ENCODE results near the gene PRELID1.

PRELID1 gene

GRCh38 chr5:177306674-177307543, 3.3 kb downstream of the PRELID1 start:
- Histone ChIP-seq H3K9me3 (ENCODE audit: control insufficient read depth in 2 of 2, low read length in 2 of 2) (no peaks in the 10 kb centered on the region), H3K4me3 (ENCODE audit: low read length in 2 of 2) (no peak overlapping the region), H3K27me3 (ENCODE audit: control insufficient read depth in 2 of 2, insufficient read depth in 2 of 2, low read length in 2 of 2) (no peaks in the 10 kb centered on the region), H3K4me1 (ENCODE audit: control insufficient read depth in 2 of 2, insufficient read depth in 2 of 2, low read length in 2 of 2) (peaks cover 33 to 47% of the 10 kb centered on the region in 2 donors), H3K36me3 (ENCODE audit: control insufficient read depth in 2 of 2, insufficient read depth in 2 of 2, low read length in 2 of 2) (peaks cover 22 to 24% of the 10 kb centered on the region in 2 donors), H3K9ac (ENCODE audit: low read depth in 1 of 2, low read length in 2 of 2) (no peak overlapping the region), H3K27ac (ENCODE audit: low read depth in 2 of 2, low read length in 2 of 2) (peak overlapping the region; percentile 25 to 29)

- H3K4me1 ChIP-seq (ENCODE audit: control insufficient read depth in 2 of 2, insufficient read depth in 2 of 2, low read length in 2 of 2) = peaks cover 31 to 43% of the 10 kb centered on the region in 2 donors
- peak overlapping the region in 1 of 2 donors; percentile 25 for H3K27ac ChIP-seq (ENCODE audit: low read depth in 2 of 2, low read length in 2 of 2)
- no peak overlapping the region for H3K4me3 ChIP-seq (ENCODE audit: low read length in 2 of 2)
- peaks cover 22 to 24% of the 10 kb centered on the region in 2 donors for H3K36me3 ChIP-seq (ENCODE audit: control insufficient read depth in 2 of 2, insufficient read depth in 2 of 2, low read length in 2 of 2)
- H3K27me3 ChIP-seq (ENCODE audit: control insufficient read depth in 2 of 2, insufficient read depth in 2 of 2, low read length in 2 of 2) = no peaks in the 10 kb centered on the region
- no peak overlapping the region for H3K9ac ChIP-seq (ENCODE audit: low read depth in 1 of 2, low read length in 2 of 2)
- H3K9me3 ChIP-seq (ENCODE audit: control insufficient read depth in 2 of 2, low read length in 2 of 2) = no peaks in the 10 kb centered on the region
Observed at GRCh38 chr5:177307544-177308363, 4.2 kb downstream of the PRELID1 start.

- H3K4me3 ChIP-seq (ENCODE audit: low read length in 2 of 2) = no peak overlapping the region
- no peaks in the 10 kb centered on the region for H3K27me3 ChIP-seq (ENCODE audit: control insufficient read depth in 2 of 2, insufficient read depth in 2 of 2, low read length in 2 of 2)
- H3K27ac ChIP-seq (ENCODE audit: low read depth in 2 of 2, low read length in 2 of 2) = peak overlapping the region in 1 of 2 donors; percentile 16
- H3K36me3 ChIP-seq (ENCODE audit: control insufficient read depth in 2 of 2, insufficient read depth in 2 of 2, low read length in 2 of 2) = peaks cover 22 to 24% of the 10 kb centered on the region in 2 donors
- H3K9ac ChIP-seq (ENCODE audit: low read depth in 1 of 2, low read length in 2 of 2) = peak overlapping the region in 1 of 2 donors; percentile 14
- no peaks in the 10 kb centered on the region for H3K9me3 ChIP-seq (ENCODE audit: control insufficient read depth in 2 of 2, low read length in 2 of 2)
- peaks cover 33 to 45% of the 10 kb centered on the region in 2 donors for H3K4me1 ChIP-seq (ENCODE audit: control insufficient read depth in 2 of 2, insufficient read depth in 2 of 2, low read length in 2 of 2)
Observed at GRCh38 chr5:177308740-177309139, 5.1 kb downstream of the PRELID1 start.

- Histone ChIP-seq H3K9me3 (ENCODE audit: control insufficient read depth in 2 of 2, low read length in 2 of 2) (no peaks in the 10 kb centered on the region), H3K9ac (ENCODE audit: low read depth in 1 of 2, low read length in 2 of 2) (no peak overlapping the region), H3K4me3 (ENCODE audit: low read length in 2 of 2) (no peak overlapping the region), H3K27me3 (ENCODE audit: control insufficient read depth in 2 of 2, insufficient read depth in 2 of 2, low read length in 2 of 2) (no peaks in the 10 kb centered on the region), H3K4me1 (ENCODE audit: control insufficient read depth in 2 of 2, insufficient read depth in 2 of 2, low read length in 2 of 2) (peaks cover 27 to 42% of the 10 kb centered on the region in 2 donors), H3K27ac (ENCODE audit: low read depth in 2 of 2, low read length in 2 of 2) (peak overlapping the region in 1 of 2 donors; percentile 19), H3K36me3 (ENCODE audit: control insufficient read depth in 2 of 2, insufficient read depth in 2 of 2, low read length in 2 of 2) (peaks cover 22 to 24% of the 10 kb centered on the region in 2 donors)
Observed at GRCh38 chr5:177309351-177310191, 6.0 kb downstream of the PRELID1 start.

- peaks cover 20 to 24% of the 10 kb centered on the region in 2 donors for H3K36me3 ChIP-seq (ENCODE audit: control insufficient read depth in 2 of 2, insufficient read depth in 2 of 2, low read length in 2 of 2)
- peak overlapping the region in 1 of 2 donors; percentile 67 for H3K4me3 ChIP-seq (ENCODE audit: low read length in 2 of 2)
- H3K27ac ChIP-seq (ENCODE audit: low read depth in 2 of 2, low read length in 2 of 2) = peak overlapping the region in 1 of 2 donors; percentile 23
- H3K9ac ChIP-seq (ENCODE audit: low read depth in 1 of 2, low read length in 2 of 2) = no peak overlapping the region
- no peaks in the 10 kb centered on the region for H3K9me3 ChIP-seq (ENCODE audit: control insufficient read depth in 2 of 2, low read length in 2 of 2)
- H3K4me1 ChIP-seq (ENCODE audit: control insufficient read depth in 2 of 2, insufficient read depth in 2 of 2, low read length in 2 of 2) = peaks cover 20 to 35% of the 10 kb centered on the region in 2 donors
- no peaks in the 10 kb centered on the region for H3K27me3 ChIP-seq (ENCODE audit: control insufficient read depth in 2 of 2, insufficient read depth in 2 of 2, low read length in 2 of 2)
Observed at GRCh38 chr5:177310332-177310731, 6.7 kb downstream of the PRELID1 start.

- peaks cover 14 to 35% of the 10 kb centered on the region in 2 donors for H3K4me1 ChIP-seq (ENCODE audit: control insufficient read depth in 2 of 2, insufficient read depth in 2 of 2, low read length in 2 of 2)
- H3K27ac ChIP-seq (ENCODE audit: low read depth in 2 of 2, low read length in 2 of 2) = peak overlapping the region in 1 of 2 donors; percentile 23
- peaks cover 15 to 19% of the 10 kb centered on the region in 2 donors for H3K36me3 ChIP-seq (ENCODE audit: control insufficient read depth in 2 of 2, insufficient read depth in 2 of 2, low read length in 2 of 2)
- H3K9ac ChIP-seq (ENCODE audit: low read depth in 1 of 2, low read length in 2 of 2) = peak overlapping the region; percentile 24 to 51
- no peaks in the 10 kb centered on the region for H3K27me3 ChIP-seq (ENCODE audit: control insufficient read depth in 2 of 2, insufficient read depth in 2 of 2, low read length in 2 of 2)
- peak overlapping the region; percentile 62 to 67 for H3K4me3 ChIP-seq (ENCODE audit: low read length in 2 of 2)
- H3K9me3 ChIP-seq (ENCODE audit: control insufficient read depth in 2 of 2, low read length in 2 of 2) = no peaks in the 10 kb centered on the region
Observed at GRCh38 chr5:177310757-177311391, 7.3 kb downstream of the PRELID1 start.

GRCh38 chr5:177311392-177311722, 7.8 kb downstream of the PRELID1 start:
- H3K9ac ChIP-seq (ENCODE audit: low read depth in 1 of 2, low read length in 2 of 2) = peak overlapping the region; percentile 32 to 51
- H3K36me3 ChIP-seq (ENCODE audit: control insufficient read depth in 2 of 2, insufficient read depth in 2 of 2, low read length in 2 of 2) = peaks cover 10 to 14% of the 10 kb centered on the region in 2 donors
- H3K4me1 ChIP-seq (ENCODE audit: control insufficient read depth in 2 of 2, insufficient read depth in 2 of 2, low read length in 2 of 2) = peaks cover 13 to 35% of the 10 kb centered on the region in 2 donors
- H3K27ac ChIP-seq (ENCODE audit: low read depth in 2 of 2, low read length in 2 of 2) = peak overlapping the region in 1 of 2 donors; percentile 58
- H3K27me3 ChIP-seq (ENCODE audit: control insufficient read depth in 2 of 2, insufficient read depth in 2 of 2, low read length in 2 of 2) = no peaks in the 10 kb centered on the region
- no peaks in the 10 kb centered on the region for H3K9me3 ChIP-seq (ENCODE audit: control insufficient read depth in 2 of 2, low read length in 2 of 2)
- peak overlapping the region; percentile 62 to 67 for H3K4me3 ChIP-seq (ENCODE audit: low read length in 2 of 2)

- peak within 1 kb of the TSS; percentile 32 to 51 for H3K9ac ChIP-seq (ENCODE audit: low read depth in 1 of 2, low read length in 2 of 2)
- H3K9me3 ChIP-seq (ENCODE audit: control insufficient read depth in 2 of 2, low read length in 2 of 2) = no peaks in the 10 kb centered on the region
- H3K36me3 ChIP-seq (ENCODE audit: control insufficient read depth in 2 of 2, insufficient read depth in 2 of 2, low read length in 2 of 2) = peaks cover 4 to 8% of the 10 kb centered on the region in 2 donors
- no peaks in the 10 kb centered on the region for H3K27me3 ChIP-seq (ENCODE audit: control insufficient read depth in 2 of 2, insufficient read depth in 2 of 2, low read length in 2 of 2)
- peak within 1 kb of the TSS; percentile 62 to 67 for H3K4me3 ChIP-seq (ENCODE audit: low read length in 2 of 2)
- peak within 1 kb of the TSS; percentile 58 to 67 for H3K27ac ChIP-seq (ENCODE audit: low read depth in 2 of 2, low read length in 2 of 2)
- H3K4me1 ChIP-seq (ENCODE audit: control insufficient read depth in 2 of 2, insufficient read depth in 2 of 2, low read length in 2 of 2) = peaks cover 13 to 35% of the 10 kb centered on the region in 2 donors
Observed at GRCh38 chr5:177311723-177312648, 8.4 kb downstream of the PRELID1 start, which contains the start of gene MXD3. TSS of gene MXD3 (minus strand) at chr5:177311898. CDS start at chr5:177311830, 68 bp downstream.
